Measurements from ENCODE around the gene TRHDE.

TRHDE gene

GRCh38 chr12:72323881-72324280 is 51.7 kb downstream of the TRHDE start:
- no peak for DNase-seq (ENCODE audit: low spot score)

- DNase-seq (ENCODE audit: low spot score), result no peak
Measured at GRCh38 chr12:72330301-72330700, 58.1 kb downstream of the TRHDE start.

GRCh38 chr12:72330784-72331183 is 58.6 kb downstream of the TRHDE start:
- no peak for DNase-seq (ENCODE audit: low spot score)

GRCh38 chr12:72337382-72337781 is 65.2 kb downstream of the TRHDE start:
- no peak for DNase-seq (ENCODE audit: low spot score)

GRCh38 chr12:72337946-72338345 is 65.8 kb downstream of the TRHDE start:
- DNase-seq (ENCODE audit: low spot score), result no peak

GRCh38 chr12:72338437-72338836 is 66.3 kb downstream of the TRHDE start:
- DNase-seq (ENCODE audit: low spot score), result no peak

- peak; percentile 12 for DNase-seq (ENCODE audit: low spot score)
Measured at GRCh38 chr12:72346363-72346944, 74.3 kb downstream of the TRHDE start.

GRCh38 chr12:72349491-72349890 is 77.3 kb downstream of the TRHDE start:
- no peak for DNase-seq (ENCODE audit: low spot score)

- DNase-seq (ENCODE audit: low spot score), result no peak
Measured at GRCh38 chr12:72359416-72359815, 87.2 kb downstream of the TRHDE start.

- DNase-seq (ENCODE audit: low spot score), result no peak
Measured at GRCh38 chr12:72365151-72365550, 93.0 kb downstream of the TRHDE start.

GRCh38 chr12:72366255-72366654 is 94.1 kb downstream of the TRHDE start:
- DNase-seq (ENCODE audit: low spot score), result no peak

- DNase-seq (ENCODE audit: low spot score), result no peak
Measured at GRCh38 chr12:72368298-72368697, 96.1 kb downstream of the TRHDE start.

GRCh38 chr12:72368719-72369422 is 96.7 kb downstream of the TRHDE start:
- DNase-seq (ENCODE audit: low spot score), result no peak

- no peak for DNase-seq (ENCODE audit: low spot score)
Measured at GRCh38 chr12:72369423-72369959, 97.3 kb downstream of the TRHDE start.

GRCh38 chr12:72380441-72380840 is 108.3 kb downstream of the TRHDE start:
- no peak for DNase-seq (ENCODE audit: low spot score)

- DNase-seq (ENCODE audit: low spot score), result no peak
Measured at GRCh38 chr12:72388322-72388721, 116.2 kb downstream of the TRHDE start.

GRCh38 chr12:72390146-72390545 is 118.0 kb downstream of the TRHDE start:
- DNase-seq (ENCODE audit: low spot score), result no peak

GRCh38 chr12:72406111-72406510 is 133.9 kb downstream of the TRHDE start:
- DNase-seq (ENCODE audit: low spot score), result no peak

GRCh38 chr12:72432037-72432604 is 160.0 kb downstream of the TRHDE start:
- DNase-seq (ENCODE audit: low spot score), result no peak

- no peak for DNase-seq (ENCODE audit: low spot score)
Measured at GRCh38 chr12:72433298-72433697, 161.1 kb downstream of the TRHDE start.

- no peak for DNase-seq (ENCODE audit: low spot score)
Measured at GRCh38 chr12:72434999-72435398, 162.8 kb downstream of the TRHDE start.

- no peak for DNase-seq (ENCODE audit: low spot score)
Measured at GRCh38 chr12:72442217-72442616, 170.0 kb downstream of the TRHDE start.

GRCh38 chr12:72444125-72444524 is 172.0 kb downstream of the TRHDE start:
- DNase-seq (ENCODE audit: low spot score), result no peak

Data from HuH-7.5 (cell line).